ENCODE measurements around the gene MSTN.
A peak's percentile ranks its signal among the peaks of the same experiment; 100 is the strongest.
"Not testable (repeated sequence)": the region's sequence is repeated elsewhere in the genome, so short reads cannot be mapped to it uniquely, and the experiment has no call there.

The MSTN gene

GRCh38 chr2:190031969-190032618 lies 30.4 kb downstream of the MSTN start:
- Histone ChIP-seq H3K36me3 (ENCODE audit: insufficient read depth) (no peaks in the 10 kb centered on the region), H3K4me1 (ENCODE audit: low read depth, poor library complexity, severe bottlenecking) (no peaks in the 10 kb centered on the region), H3K9ac (no peak overlapping the region), H2AFZ (ENCODE audit: low read depth) (no peak overlapping the region), H4K20me1 (ENCODE audit: insufficient read depth) (no peaks in the 10 kb centered on the region), H3K27ac (no peak overlapping the region), H3K4me2 (no peak overlapping the region), H3K79me2 (ENCODE audit: insufficient read depth, low read depth) (no peaks in the 10 kb centered on the region), H3K4me3 (IDR thresholded peaks at IDR 0.05; ENCODE audit: insufficient read depth, low read depth, low read length) (no peak overlapping the region), H3K27me3 (ENCODE audit: insufficient read depth, low read depth) (no peaks in the 10 kb centered on the region)
- no peak for TF ChIP-seq CTCF (conservative IDR thresholded peaks at IDR 0.05; ENCODE audit: low read depth, low read length)

DNA sequence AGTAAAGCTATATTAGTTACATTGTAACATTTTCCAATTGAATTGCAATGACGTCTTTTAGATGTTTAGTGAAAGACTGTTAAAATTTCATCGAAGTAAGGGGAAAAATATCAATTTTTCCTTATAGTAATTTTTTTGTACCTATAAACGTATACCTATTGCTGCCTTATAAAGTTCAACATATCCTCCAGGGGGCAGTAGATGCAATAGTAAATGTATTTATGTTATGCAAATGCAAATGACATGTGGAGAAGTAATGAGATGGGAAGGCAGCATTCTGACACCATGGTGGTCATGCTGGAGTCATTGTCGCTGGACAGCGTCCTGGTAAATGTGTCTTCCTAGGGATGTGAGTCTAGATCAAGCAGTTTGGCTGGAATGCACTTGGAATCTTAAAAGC lies 38.7 kb downstream of the MSTN start:
- Histone ChIP-seq H3K27me3 (ENCODE audit: insufficient read depth, low read depth) (no peaks in the 10 kb centered on the region), H3K4me3 (IDR thresholded peaks at IDR 0.05; ENCODE audit: insufficient read depth, low read depth, low read length) (no peak overlapping the region), H3K4me2 (no peak overlapping the region), H3K9ac (no peak overlapping the region), H3K79me2 (ENCODE audit: insufficient read depth, low read depth) (no peaks in the 10 kb centered on the region), H3K4me1 (ENCODE audit: low read depth, poor library complexity, severe bottlenecking) (no peaks in the 10 kb centered on the region), H4K20me1 (ENCODE audit: insufficient read depth) (no peaks in the 10 kb centered on the region), H3K27ac (no peak overlapping the region), H2AFZ (ENCODE audit: low read depth) (no peak overlapping the region), H3K36me3 (ENCODE audit: insufficient read depth) (no peaks in the 10 kb centered on the region)
- peak; percentile 69 for TF ChIP-seq CTCF (conservative IDR thresholded peaks at IDR 0.05; ENCODE audit: low read depth, low read length)

DNA sequence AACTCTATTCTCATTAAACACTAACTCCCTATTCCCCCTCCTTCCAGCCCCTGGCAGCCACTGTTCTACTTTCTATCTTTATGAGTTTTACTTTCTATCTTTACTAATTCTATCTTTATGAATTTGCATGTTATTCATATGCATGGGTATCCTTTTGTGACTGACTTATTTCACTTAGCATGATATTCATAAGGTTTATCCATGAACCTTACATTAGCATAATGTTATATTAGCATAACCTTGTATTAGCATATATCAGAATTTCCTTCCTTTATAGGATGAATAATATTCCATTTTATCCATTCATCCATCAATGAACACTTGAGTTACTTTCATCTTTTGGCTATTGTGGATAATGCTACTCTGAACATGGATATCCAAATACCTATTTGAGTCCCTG lies 41.8 kb downstream of the MSTN start:
- Histone ChIP-seq H3K27ac (no peak overlapping the region), H3K4me2 (no peak overlapping the region), H3K4me3 (IDR thresholded peaks at IDR 0.05; ENCODE audit: insufficient read depth, low read depth, low read length) (no peak overlapping the region), H3K9ac (no peak overlapping the region), H3K27me3 (ENCODE audit: insufficient read depth, low read depth) (no peaks in the 10 kb centered on the region), H3K4me1 (ENCODE audit: low read depth, poor library complexity, severe bottlenecking) (no peaks in the 10 kb centered on the region), H2AFZ (ENCODE audit: low read depth) (no peak overlapping the region), H3K79me2 (ENCODE audit: insufficient read depth, low read depth) (no peaks in the 10 kb centered on the region), H3K36me3 (ENCODE audit: insufficient read depth) (no peaks in the 10 kb centered on the region), H4K20me1 (ENCODE audit: insufficient read depth) (no peaks in the 10 kb centered on the region)
- no peak for TF ChIP-seq CTCF (conservative IDR thresholded peaks at IDR 0.05; ENCODE audit: low read depth, low read length)

- H3K27ac ChIP-seq, result no peak overlapping the region
- TF ChIP-seq CTCF (conservative IDR thresholded peaks at IDR 0.05; ENCODE audit: low read depth, low read length), result no peak
- H3K79me2 ChIP-seq (ENCODE audit: insufficient read depth, low read depth), result no peaks in the 10 kb centered on the region
- no peak overlapping the region for H2AFZ ChIP-seq (ENCODE audit: low read depth)
- H3K4me3 ChIP-seq (IDR thresholded peaks at IDR 0.05; ENCODE audit: insufficient read depth, low read depth, low read length), result no peak overlapping the region
- H3K36me3 ChIP-seq (ENCODE audit: insufficient read depth), result no peaks in the 10 kb centered on the region
- H4K20me1 ChIP-seq (ENCODE audit: insufficient read depth), result no peaks in the 10 kb centered on the region
- H3K4me2 ChIP-seq, result no peak overlapping the region
- H3K27me3 ChIP-seq (ENCODE audit: insufficient read depth, low read depth), result no peaks in the 10 kb centered on the region
- no peaks in the 10 kb centered on the region for H3K4me1 ChIP-seq (ENCODE audit: low read depth, poor library complexity, severe bottlenecking)
- H3K9ac ChIP-seq, result no peak overlapping the region
Observed at GRCh38 chr2:190017837-190018236, 44.7 kb downstream of the MSTN start.

DNA sequence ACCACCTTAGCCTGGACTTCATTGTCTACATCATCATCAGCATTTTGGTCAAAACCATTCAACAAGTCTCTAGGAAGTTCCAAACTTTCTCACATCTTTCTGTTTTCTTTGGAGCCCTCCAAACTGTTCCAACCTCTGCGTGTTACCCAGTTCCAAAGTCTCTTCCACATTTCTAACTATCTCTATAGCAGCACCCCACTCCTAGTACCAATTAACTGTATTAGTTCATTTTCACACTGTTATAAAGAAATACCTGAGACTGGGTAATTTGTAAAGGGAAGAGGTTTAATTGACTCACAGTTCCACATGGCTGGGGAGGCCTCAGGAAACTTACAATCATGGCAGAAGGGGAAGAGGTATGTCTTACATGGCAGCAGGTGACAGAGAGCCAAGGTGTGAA lies 46.6 kb downstream of the MSTN start:
- not testable (repeated sequence) for H3K27me3 ChIP-seq (ENCODE audit: insufficient read depth, low read depth); H3K4me2 ChIP-seq; H4K20me1 ChIP-seq (ENCODE audit: insufficient read depth); H3K79me2 ChIP-seq (ENCODE audit: insufficient read depth, low read depth); H3K4me3 ChIP-seq (IDR thresholded peaks at IDR 0.05; ENCODE audit: insufficient read depth, low read depth, low read length); H2AFZ ChIP-seq (ENCODE audit: low read depth); H3K9ac ChIP-seq; H3K4me1 ChIP-seq (ENCODE audit: low read depth, poor library complexity, severe bottlenecking); H3K36me3 ChIP-seq (ENCODE audit: insufficient read depth); H3K27ac ChIP-seq

Measured in KMS-11 (cell line).